Stimulated activated CD4-positive, alpha-beta T cell treated with anti-CD3 and anti-CD28 coated beads, Interleukin-2, amount 100 ng/mL, for 4 hours (primary cell): Measurements from ENCODE around the gene CCSER1.
"Not testable (repeated sequence)": the region's sequence is repeated elsewhere in the genome, so short reads cannot be mapped to it uniquely, and the experiment has no call there.

Experiments
- DNase-seq: peaks from one replicate; pipeline ENCODE4 v3.0.0-alpha.2; 2020; ENCODE audit warnings: low read depth

CCSER1 gene

DNA sequence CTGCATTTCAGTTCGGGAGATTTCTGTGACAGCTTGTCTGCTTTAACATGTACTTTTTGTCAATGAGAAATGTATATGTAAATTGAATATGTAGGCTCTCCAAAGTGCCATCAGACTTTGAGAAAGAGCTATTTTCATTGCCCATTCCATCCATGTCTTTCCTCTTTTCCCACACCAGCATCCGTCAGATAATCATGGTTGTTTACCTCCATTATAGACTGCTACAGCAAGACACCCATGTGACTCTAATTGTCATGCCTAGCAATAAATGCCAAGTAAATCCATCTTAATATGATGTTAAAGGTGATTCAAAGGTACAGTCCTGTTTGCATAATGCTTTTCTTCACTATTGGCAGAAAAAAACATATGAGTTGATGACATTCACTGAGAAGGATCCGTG lies 1157.3 kb downstream of the CCSER1 start:
- DNase-seq, result no peak

DNA sequence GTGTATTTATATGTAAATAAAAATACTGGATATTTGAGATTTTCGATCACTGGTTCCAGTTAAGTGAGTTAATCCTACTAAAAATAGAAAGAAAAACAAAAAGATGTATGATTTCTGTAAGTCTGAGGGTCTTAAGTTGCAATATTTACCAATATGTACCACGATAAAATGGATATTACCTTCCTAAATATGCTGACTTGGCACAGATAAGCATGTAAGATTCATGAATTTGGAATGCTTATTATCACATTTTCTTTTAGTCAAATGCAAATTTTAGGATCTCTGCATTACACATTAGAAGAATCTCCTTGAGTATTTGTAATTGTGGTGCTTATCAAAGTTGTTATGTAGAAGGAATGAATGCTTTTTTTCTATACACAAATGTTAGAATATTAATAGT lies 1158.3 kb downstream of the CCSER1 start:
- DNase-seq, result no peak

DNA sequence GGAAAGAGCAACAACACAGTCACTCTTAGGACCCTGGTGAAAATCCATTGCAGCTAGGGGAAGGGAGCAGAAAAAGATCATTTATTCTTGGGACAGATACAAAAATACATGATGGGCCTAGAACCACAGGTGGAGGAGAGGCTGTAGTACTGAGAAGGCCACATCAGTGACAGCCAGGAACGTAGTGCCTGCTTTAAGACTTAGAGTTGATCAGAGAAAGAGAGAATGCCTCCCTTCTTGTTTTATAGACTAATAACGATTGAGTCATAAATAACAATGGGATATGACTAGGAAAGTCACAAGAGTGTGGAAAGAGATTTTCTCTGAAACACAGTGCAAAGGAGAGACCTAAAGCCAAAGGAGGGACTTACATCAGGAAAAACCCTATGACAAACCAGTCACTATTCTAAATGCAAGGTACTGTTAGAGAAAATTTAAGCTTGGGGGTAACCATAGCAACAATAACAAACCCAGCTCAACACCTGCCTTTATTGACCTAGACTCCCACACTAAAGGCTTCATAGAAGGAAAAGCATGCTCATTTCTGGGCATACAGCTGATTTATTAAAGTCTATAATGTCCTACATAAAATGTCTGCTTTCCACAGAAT lies 1161.6 kb downstream of the CCSER1 start:
- no peak for DNase-seq

DNA sequence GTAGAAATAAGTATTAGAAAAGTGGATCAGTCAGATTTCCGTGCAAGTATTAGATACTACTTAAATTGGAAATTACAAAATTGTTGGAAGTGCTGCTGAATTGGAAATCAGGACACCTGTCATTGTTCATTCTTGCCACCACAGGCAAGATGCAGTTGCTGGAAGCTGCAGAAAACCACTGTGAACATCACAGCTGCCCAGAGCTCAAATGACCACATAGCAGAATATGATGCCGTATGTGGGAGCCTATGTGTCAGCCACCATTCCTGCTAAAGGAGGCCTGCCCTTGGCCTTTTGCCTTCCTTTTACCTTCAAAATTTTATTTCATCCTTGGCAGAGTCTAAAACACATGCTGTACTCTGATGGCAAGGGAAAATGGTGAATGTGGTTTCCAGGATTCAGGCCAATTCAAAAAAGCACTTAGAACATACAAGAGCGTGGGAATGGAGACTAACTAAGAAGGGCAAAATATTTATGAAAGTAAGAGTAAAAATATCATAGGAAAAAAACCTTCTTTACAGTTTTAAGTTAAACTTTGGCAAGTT lies 1171.0 kb downstream of the CCSER1 start:
- no peak for DNase-seq

DNA sequence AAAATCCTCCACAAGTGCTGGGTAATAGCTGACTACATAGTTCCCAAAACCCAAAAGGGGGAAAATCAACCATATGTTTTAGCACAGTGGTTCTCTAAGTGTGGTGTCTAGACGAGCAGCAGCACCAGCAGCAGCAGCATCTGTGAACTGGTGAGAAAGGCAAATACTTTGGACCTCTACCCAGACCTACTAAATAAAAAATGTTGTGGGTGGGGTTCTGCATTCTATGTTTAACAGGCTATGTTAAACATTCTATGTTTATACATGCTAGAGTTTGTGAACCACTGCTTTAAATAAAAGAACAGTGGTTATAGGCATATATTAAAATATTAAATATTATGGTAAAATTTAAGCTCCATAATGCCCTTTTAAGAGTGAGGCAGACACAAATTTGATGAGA lies 1171.6 kb downstream of the CCSER1 start:
- DNase-seq, result no peak

DNA sequence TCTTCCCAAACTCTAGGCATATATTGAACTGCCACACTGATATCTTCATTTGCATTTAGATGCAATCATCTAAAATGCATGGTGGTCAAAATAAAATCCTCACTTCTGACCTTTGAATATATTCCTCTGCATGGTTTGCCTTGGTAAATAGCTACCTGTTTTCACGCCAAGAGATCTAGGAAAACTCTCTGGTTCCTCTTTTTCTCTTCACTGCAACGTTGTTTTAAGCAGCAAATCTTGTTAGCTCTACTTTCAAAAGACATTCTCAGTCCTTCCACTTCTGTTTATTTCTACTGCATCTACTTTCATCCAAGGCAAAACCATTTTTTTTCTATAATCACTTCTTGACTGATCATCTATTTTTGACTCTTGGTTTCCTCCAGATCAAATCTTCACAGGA lies 1174.9 kb downstream of the CCSER1 start:
- no peak for DNase-seq

DNA sequence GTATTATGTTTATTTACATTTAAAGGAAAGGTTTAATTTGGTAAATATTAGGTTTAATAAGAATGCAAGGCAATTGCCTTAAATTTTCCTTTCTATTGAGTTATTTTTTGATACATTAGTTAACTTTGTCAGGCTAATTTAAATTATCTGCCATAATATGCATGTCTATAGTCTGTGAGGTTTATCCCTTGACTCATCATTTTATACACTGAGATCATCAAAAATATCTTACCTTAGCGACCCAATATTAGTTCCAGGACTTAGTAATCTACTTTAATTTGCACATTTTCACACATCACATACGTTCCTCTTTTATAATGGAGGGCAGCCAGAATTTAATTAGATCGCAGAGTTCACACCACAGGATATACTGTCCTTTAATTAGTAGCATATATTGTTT lies 1177.1 kb downstream of the CCSER1 start:
- DNase-seq, result no peak

DNA sequence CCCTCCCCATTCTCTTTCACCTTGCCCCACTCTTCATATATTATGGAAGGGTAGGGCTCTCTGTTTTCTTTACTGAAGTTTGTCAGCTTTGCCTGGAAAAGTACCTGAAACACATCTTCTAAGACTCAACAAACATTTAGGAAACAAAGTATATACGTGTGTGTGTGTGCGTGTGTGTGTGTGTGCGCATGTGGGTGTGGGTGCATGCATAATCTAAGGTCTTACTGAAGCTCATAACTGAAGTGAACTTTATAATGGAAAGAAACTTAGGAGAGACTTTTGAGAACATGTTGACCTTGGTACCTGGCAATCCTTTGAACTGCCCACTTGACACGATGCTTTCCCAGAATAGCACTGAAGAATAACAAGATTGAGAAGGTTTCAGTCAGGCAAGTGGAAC lies 1190.2 kb downstream of the CCSER1 start:
- no peak for DNase-seq

DNA sequence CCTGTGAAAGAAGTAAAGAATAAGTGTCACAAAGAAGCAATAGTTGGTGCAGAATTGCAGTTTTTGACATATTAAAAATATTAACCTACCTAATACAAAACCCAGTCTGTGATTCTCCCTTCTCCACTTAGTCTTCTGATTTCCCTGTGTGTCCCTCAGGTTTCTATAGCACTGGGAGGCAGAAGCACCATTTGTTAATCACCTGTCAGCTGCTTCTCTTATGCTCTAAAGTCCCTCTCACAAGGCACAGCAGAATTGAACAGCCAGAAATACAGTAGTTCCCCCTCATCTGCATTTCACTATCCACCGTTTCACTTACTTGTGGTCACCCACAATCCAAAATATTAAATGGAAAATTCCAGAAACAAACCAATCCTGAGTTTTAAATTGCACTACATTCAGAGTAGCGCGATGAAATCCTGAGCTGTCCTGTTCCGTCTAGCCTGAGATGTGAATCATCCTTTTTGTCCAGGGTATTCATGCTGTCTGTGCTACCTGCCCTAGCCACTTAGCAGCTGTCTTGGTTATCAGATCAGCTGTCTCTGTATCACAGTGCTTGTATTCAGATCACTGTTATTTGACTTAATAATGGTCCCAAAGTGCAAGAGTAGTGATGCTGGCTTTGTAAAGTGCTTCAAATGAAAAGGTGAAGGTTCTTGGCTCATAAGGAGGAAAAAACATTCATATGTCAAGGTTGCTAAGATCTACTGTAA lies 1192.5 kb downstream of the CCSER1 start:
- no peak for DNase-seq

DNA sequence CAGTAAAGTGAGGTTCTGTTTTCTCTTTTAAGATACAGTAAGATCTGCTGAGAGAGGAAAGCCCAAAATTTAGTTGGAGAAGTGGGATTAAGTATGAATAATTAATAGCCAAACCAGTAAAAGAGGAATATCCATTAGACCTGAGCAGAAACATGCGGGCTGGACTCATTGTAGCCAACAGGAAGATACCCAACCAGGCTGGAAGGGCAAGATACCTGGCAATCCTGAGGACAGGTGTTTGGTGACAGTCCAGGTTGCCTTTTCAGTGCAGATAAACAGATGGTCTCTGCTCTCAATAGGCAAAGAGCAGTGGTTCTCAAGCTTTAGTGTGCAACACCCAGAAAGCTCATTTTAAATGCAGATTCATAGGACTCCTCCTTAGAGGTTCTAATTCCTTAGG lies 1195.8 kb downstream of the CCSER1 start:
- DNase-seq, result no peak

DNA sequence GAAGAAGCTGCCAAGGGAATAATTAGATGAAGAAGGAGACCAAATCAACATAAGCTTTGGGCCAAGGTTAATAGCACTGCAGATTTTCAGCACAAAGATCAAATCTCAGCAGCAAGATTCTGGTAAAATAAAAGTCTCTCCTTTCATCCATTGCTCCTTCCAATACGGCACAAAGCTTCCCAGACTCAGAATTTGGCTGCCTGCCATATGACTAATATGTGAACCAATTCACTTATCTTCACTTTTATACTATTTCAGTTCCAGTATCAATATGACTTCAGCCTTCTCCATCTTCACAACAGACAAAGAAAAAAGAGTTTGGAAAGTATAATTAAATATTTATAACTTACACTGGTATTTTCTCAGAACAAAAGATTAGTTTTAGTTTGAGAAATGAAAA lies 1198.3 kb downstream of the CCSER1 start:
- DNase-seq, result no peak

DNA sequence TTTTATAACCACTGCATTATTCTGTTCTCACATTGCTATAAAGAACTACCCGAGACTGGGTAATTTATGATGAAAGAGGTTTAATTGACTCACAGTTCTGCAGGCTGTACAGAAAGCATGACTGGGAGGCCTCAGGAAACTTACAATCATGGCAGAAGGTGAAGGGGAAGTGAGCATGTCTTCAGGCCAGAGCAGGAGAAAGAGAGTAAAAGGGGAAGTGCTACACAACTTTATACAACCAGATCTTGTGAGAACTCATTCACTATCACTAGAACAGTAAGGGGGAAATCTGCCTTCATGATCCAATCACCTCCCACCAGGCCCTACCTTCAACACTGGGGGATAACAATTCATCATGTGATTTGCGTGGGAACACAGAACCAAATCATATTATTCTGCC lies 1199.0 kb downstream of the CCSER1 start:
- not testable (repeated sequence) for DNase-seq

DNA sequence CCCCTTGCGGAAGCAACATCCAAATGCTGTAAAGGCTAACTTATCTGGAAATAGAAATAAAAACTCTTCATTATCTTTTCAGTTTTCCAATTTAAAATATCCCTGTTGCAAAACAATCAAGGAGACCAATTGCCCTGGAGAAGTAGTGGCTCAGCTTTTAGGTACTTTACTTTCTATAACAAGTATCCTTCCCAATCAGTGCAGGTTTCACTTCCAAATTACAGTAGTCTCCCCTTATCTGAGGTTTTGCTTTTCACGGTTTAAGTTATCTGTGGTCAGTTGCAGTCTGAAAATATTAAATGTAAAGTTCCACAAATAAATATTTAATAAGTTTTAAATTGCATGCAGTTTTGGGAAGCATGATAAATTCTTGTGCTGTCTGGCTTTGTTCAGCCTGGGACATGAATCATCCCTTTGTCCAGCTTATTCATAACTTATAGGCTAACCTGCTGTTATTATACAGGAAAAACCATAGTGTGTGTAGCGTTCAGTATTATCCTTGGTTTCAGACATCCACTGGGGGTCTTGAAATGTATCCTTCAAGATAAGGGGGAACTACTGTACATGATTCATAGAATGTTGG lies 1203.5 kb downstream of the CCSER1 start:
- DNase-seq, result no peak

DNA sequence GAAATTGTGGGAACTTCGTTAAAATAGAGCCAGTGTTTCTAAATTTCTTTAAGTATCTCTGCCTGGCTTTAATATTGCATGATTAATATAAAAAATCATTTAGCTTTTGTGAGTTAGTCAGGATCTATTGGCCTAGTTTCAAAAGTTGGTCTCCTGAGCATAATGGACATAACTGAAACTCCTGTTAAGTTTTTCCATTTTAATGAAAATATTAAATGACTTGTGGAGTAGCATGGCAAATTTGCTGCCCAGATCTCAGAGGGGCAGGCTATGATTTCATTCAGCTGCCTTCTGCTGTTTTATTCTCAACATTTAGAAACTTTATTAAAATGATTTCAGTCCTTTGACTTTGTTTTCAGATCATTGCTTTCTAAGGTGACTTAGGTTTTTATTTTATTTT lies 1213.6 kb downstream of the CCSER1 start:
- no peak for DNase-seq

DNA sequence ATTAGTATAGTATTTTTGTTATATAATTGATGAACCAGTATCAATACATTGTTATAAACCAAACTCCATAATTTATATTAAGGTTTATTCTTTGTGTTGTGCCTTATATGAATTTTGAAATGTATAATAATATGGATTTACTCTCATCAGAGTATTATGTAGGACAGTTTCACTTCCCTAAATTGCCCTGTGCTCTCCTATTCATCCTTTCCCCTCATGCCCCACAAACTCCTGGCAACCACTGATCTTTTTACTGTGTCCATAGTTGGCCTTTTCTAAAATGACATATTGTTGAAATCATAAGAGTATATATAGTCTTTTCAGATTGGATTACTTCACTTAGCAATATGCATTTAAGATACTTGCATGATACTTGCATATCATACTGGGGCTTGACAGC lies 1218.4 kb downstream of the CCSER1 start:
- no peak for DNase-seq

DNA sequence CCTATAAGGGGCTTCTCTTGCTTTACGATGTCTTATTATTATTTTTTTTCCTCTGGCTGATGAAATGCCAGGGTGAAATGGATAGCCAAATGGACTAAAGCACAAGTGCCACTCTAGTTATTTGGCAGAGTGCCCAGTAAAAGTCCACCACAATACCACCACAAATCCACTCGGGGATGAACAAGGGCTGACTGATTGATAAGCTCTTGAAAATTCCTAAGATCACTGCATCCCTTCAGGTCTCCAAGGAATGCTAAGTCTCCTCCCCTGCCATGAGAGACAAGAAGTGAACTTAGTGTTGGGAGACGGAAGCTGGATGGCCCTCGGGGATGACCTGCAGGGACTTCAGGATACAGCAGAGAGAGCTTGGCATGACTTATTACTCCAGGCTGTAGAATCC lies 1229.3 kb downstream of the CCSER1 start:
- DNase-seq, result not testable (repeated sequence)

DNA sequence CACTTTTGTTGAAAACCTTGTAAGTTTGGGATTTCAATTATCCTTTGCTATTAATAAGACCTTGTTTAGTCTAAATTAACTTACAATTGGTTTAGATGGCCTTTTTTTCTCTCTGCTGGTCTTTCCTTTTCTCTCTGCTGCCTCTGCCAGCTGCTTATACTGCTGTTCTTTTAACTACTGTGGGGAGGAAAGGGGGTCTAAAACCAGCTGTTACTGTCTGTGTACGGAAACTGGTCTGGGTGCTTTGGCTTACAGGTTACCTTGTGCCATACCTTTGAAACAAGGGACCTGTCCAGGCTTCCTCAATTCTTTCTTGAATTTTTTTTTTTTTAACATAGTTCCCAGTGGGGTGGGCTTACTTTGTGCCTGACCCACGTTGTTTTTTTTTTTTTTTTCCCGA lies 1230.8 kb downstream of the CCSER1 start:
- DNase-seq, result not testable (repeated sequence)

DNA sequence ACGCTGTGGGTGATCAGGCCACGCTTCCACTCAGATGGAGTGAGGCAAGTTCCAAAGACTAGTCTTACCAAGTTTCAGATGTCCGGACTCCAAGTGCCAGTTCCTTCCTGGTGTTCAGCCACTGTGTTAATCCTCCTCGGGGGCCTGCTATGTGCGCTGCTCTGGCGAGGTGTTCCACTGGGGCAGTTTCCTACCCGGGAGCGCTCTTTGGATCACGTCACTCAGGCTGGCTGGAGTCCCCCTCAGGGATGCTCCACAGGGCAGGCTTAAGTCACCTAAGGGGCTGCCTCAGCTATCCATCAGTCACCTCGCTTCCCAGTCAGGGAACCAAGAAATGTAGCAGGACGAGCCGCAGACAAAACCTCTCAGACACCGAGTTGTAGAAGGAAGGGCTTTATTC lies 1231.4 kb downstream of the CCSER1 start:
- not testable (repeated sequence) for DNase-seq

DNA sequence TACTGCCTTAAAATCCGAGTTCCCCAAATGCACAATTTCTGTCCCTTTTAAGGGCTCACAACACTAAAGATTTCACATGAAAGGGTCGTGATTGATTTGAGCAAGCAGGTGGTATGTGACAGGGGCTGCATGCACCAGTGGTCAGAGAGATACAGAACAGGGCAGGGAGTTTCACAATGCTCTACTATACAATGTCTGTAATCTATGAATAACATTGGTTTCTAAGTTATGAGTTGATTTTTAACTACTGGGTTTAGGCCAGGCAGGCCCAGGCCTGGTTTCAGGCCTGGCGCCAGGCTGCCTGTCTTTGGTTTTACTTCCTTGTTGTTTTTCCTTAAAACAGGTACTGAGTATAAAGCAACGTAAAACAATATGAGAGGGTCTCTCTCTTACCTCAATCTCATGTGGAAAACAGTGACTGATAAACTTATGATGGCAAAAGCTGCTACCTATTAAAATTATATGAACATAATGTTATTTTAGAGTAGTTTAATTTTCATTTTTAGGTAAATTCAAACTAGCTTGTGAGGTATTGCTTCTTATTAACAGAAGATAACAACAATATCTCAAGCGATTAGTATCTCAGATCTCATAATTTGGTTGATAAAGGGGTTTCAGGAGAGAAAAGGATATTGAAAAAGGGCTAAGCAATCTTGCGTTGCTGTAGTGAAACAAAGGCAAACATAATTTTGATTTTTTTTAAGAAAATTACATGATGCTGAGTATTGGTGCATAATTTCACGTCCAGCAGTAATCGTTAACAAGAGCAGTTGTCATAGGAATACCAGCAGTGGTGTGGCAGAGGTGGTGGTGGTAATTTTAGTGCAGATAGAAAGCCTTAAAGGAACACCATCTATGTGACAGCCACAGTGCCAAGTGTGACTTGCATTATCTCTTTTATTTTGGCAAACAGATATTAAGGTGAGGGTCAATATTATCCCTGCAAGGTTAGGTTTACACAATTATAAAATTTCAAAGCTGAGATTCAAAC lies 1232.1 kb downstream of the CCSER1 start:
- no peak for DNase-seq

DNA sequence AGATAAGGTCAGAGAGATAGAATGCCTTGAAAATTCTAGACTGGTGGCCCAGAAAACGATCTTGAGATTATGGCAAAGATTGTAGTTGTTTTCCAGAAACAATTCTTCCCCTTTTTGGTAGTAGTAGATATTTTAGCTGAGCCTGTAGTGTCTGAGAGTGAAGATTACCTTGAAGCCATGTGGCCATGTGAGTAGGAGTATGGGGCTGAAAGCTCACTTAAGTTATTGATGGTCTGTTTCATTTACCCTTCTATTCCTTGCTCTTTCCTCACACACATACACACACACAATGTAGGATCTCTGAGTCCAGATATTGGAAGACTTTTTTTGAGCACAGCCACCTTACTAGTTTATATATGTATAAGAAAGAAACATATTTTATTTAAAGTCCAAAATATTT lies 1234.9 kb downstream of the CCSER1 start:
- no peak for DNase-seq

DNA sequence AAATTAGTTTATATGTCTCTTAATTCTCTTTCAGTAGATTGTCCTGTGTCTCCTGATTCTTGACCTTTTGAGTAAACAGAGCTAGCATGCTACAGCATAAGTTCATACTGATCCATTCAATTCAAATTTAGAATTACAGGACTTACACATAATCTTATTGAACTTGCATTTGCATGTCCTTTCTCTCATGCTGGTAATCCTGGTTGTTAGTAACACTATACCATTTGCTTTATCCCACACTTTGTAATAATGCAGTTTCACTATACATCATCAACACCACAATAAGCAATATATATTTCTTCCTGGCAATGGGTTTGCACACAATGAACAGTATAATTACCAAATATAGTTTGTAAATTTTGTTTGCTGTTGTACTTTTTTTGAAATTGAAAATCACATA lies 1239.4 kb downstream of the CCSER1 start:
- no peak for DNase-seq

DNA sequence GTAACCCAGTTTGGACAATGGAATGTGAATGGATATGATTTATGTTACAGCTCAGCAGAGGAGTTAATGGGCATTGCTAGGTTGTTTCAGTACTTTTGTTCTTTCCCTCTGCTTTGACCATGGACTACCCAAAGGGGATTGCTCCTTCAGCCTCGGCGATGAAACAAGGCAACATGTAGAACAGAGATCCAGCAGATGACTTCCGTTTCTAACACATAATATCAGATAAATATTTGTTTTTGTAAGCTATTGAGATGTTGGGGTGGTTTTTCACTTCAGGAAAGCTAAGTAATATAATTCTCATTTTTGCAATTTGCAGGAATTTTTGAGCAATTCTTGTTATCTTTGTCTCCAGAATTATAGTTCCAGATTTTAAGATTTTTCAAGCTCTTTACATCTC lies 1241.9 kb downstream of the CCSER1 start:
- DNase-seq, result no peak
